Retinal pigment epithelial cell (primary cell): ENCODE measurements around the gene SELP.

Experiments
- DNase-seq: peaks from one replicate; pipeline ENCODE4 v3.0.0-alpha.2; 2010; ENCODE audit warnings: low read depth
- H3K4me3 ChIP-seq: 2 replicates; pipeline ENCODE4 v1.5.1; 2011; ENCODE audit warnings: mild to moderate bottlenecking, low read length, control low read depth, moderate library complexity
- TF ChIP-seq, protein P1 (sequence below): conservative IDR thresholded peaks from 2 replicates; pipeline ENCODE4 v1.5.1; 2011; ENCODE audit warnings: low read depth, low read length, control low read depth, inconsistent platforms

Gene SELP

DNA sequence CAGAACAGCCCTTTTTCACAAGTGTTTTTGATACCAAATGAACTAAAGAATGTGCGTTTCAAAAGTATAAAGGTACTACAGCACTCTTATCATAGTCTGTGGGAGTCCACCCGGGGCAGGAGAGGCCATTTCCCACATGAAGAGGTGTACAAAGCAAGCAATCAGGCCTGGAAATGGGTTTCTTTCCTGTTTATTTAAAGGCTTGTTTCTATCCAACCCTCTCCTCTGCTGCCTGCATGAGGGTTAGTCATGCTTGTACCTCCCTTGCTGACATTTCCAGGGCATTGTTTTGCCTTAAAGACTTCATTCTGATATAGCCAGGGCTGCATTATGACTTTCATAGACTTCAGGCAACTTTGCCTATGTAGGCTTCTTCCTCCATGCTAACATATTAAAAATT lies 11.6 kb downstream of the SELP start:
- TF ChIP-seq, protein P1, sequence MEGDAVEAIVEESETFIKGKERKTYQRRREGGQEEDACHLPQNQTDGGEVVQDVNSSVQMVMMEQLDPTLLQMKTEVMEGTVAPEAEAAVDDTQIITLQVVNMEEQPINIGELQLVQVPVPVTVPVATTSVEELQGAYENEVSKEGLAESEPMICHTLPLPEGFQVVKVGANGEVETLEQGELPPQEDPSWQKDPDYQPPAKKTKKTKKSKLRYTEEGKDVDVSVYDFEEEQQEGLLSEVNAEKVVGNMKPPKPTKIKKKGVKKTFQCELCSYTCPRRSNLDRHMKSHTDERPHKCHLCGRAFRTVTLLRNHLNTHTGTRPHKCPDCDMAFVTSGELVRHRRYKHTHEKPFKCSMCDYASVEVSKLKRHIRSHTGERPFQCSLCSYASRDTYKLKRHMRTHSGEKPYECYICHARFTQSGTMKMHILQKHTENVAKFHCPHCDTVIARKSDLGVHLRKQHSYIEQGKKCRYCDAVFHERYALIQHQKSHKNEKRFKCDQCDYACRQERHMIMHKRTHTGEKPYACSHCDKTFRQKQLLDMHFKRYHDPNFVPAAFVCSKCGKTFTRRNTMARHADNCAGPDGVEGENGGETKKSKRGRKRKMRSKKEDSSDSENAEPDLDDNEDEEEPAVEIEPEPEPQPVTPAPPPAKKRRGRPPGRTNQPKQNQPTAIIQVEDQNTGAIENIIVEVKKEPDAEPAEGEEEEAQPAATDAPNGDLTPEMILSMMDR, result no peak
- DNase-seq, result no peak
- H3K4me3 ChIP-seq, result no peak overlapping the region

DNA sequence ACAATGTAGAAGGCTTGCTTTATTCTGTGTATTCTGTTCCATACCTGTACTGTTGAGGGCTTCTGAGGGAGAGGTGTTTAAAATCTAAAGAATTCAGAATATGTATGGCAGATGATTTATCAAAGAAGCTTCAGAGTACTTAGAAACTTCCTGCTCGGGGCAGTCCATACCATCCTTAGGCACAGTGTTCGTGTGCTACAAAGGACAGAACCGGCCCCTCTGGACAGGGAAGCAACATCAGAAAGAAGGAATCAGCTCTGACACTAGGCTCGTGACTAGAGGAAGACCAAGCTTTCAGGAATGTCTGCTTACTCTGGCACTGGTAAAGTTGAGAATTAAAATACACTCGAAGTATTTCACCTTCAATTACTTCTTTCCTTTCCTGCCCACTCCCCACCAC lies 14.1 kb downstream of the SELP start:
- TF ChIP-seq, protein P1, result no peak
- no peak for DNase-seq
- no peak overlapping the region for H3K4me3 ChIP-seq

DNA sequence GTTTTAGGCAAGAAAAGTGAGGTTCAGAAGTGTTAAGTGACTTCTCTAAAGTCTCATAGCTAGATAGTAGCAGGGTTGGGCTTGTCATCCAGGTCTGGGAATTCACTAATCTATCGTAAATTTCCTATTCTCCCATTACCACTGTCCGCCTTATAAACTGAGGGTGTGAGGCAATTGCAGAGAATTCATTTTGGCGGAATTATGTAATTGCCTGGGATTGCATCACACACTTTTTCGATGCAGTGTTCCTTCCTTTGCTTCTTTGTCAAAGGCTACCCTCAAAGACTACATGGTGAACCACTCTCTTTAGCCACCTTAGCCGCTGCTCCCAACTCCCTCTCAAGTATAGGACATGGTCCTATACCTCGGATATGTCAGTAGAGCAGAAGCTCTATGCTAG lies 19.1 kb downstream of the SELP start:
- TF ChIP-seq, protein P1, result no peak
- no peak for DNase-seq
- H3K4me3 ChIP-seq, result no peak overlapping the region

DNA sequence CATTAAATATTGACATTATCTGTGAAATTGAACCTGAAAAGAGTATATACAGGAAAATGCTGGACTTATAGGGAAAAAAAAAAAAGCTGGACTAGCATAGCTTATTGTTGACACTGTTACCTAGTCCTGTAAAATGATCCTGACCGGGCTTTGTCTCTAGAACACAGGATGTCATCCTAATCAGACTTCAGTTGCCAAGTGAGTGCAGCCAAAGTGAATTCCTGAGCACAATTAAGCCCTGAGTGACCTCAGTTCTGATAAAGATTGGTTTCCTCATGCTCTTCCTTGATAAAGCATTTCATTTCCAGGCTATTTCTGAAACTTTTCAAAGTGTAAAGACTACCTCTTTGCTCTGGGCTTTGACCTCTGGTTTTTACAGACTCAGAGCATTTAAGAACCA lies 19.8 kb downstream of the SELP start:
- no peak for DNase-seq
- H3K4me3 ChIP-seq, result no peak overlapping the region
- TF ChIP-seq, protein P1, result no peak

DNA sequence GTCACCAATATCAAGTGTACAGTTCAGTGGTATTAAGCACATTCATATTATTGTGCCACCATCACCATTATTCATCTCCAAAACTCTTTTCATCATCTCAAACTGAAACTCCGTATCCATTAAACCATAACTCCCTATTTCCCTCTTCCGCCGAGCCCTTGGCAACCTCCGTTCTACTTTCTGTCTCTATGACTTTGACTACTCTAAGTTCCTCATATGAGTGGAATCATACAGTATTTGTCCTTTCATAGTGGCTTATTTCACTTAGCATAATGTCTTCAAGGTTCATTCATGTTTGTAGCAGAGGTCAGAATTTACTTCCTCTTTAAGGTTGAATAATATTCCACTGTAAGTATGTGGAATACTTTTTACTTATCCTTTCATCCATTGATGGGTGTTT lies 21.7 kb downstream of the SELP start:
- TF ChIP-seq, protein P1, result no peak
- no peak overlapping the region for H3K4me3 ChIP-seq
- DNase-seq, result no peak

DNA sequence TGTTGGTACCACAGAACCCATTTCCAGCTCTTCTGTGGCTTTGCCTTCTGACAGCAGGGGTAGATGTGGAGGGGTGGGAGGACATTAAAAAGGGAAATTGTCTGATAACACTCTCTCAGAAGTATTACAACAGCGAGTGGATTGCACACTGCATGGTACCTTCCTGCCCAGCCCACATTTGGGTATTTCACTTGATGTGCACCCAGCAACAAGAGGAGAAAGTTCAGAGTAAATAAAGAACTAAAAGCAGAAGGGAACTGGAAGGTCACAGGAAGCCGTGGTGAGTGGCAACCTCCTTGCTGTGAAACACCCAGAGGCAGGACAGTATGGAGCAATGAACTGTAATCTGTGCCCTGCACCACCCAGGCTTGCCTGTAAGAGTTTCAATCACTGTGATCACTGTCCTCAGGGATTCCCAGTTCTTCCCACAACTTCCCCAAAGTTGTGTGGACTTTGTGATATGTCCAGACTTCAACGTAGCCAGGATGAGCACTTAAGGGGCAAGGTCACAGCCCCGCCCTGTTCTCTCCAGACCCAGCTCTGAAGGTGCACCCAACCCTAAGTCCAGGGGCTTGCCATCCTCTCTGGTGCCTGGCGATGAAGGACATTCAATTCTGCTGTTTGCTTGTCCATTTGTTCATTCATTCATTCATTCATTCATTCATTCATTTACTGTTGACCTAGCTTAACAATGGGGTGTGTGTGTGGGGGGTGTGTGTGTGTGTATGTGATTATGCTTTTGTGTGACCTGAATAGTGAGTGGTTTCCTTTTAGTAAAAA lies 25.0 kb downstream of the SELP start:
- TF ChIP-seq, protein P1, result no peak
- DNase-seq, result no peak
- H3K4me3 ChIP-seq, result no peak overlapping the region
